HepG2 (cell line): ENCODE measurements around the gene GGA3.

Experiments
- EP300 ChIP-seq, 3 experiments: sonication (generic) in 1 of 3; formaldehyde crosslinking in 1 of 3; IDR thresholded peaks; 2 replicates each; pipeline versions ENCODE4 v1.5.1 to v1.6.1; 2011 to 2020; ENCODE audit warnings: low read depth in 2 of 3, low read length in 2 of 3, borderline replicate concordance in 1 of 3, improper control_type of control experiment in 1 of 3, mild to moderate bottlenecking in 1 of 3, missing genetic modification reagents in 1 of 3, moderate library complexity in 1 of 3
- HMGXB4 ChIP-seq, 2 experiments: sonication (generic) in 1 of 2; formaldehyde crosslinking in 1 of 2; IDR thresholded peaks; 2 replicates each; pipeline versions ENCODE4 v1.4.0 to v1.6.1; 2018 to 2020; ENCODE audit warnings: missing genetic modification reagents in 2 of 2, borderline replicate concordance in 1 of 2, low read depth in 1 of 2, mild to moderate bottlenecking in 1 of 2, missing biosample characterization in 1 of 2
- JUN ChIP-seq: sonication (generic); formaldehyde crosslinking; IDR thresholded peaks from 2 replicates; pipeline ENCODE4 v1.4.0; 2020; ENCODE audit warnings: mild to moderate bottlenecking, missing genetic modification reagents
- ZNF737 ChIP-seq: sonication (generic); formaldehyde crosslinking; IDR thresholded peaks from 2 replicates; pipeline ENCODE4 v1.5.0; 2020; ENCODE audit warnings: missing genetic modification reagents, mild to moderate bottlenecking, borderline replicate concordance
- TF ChIP-seq, protein P1 (sequence below): sonication (generic); formaldehyde crosslinking; IDR thresholded peaks from 2 replicates; pipeline ENCODE4 v1.5.0; 2020; ENCODE audit warnings: mild to moderate bottlenecking, missing genetic modification reagents, moderate library complexity
- TF ChIP-seq, protein P2 (sequence below): IDR thresholded peaks from 2 replicates; pipeline ENCODE4 v1.6.1; 2012; ENCODE audit warnings: inconsistent platforms
- TF ChIP-seq, protein P3 (sequence below): sonication (generic); formaldehyde crosslinking; IDR thresholded peaks from 2 replicates; pipeline ENCODE4 v1.5.0; 2020; ENCODE audit warnings: mild to moderate bottlenecking, missing genetic modification reagents

- TF ChIP-seq, protein P1, sequence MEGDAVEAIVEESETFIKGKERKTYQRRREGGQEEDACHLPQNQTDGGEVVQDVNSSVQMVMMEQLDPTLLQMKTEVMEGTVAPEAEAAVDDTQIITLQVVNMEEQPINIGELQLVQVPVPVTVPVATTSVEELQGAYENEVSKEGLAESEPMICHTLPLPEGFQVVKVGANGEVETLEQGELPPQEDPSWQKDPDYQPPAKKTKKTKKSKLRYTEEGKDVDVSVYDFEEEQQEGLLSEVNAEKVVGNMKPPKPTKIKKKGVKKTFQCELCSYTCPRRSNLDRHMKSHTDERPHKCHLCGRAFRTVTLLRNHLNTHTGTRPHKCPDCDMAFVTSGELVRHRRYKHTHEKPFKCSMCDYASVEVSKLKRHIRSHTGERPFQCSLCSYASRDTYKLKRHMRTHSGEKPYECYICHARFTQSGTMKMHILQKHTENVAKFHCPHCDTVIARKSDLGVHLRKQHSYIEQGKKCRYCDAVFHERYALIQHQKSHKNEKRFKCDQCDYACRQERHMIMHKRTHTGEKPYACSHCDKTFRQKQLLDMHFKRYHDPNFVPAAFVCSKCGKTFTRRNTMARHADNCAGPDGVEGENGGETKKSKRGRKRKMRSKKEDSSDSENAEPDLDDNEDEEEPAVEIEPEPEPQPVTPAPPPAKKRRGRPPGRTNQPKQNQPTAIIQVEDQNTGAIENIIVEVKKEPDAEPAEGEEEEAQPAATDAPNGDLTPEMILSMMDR (CRISPR knock-in tag) = no peak
- TF ChIP-seq, protein P2, sequence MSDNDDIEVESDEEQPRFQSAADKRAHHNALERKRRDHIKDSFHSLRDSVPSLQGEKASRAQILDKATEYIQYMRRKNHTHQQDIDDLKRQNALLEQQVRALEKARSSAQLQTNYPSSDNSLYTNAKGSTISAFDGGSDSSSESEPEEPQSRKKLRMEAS = no peak
- TF ChIP-seq JUN (CRISPR knock-in tag) (no peak), ZNF737 (CRISPR knock-in tag) (no peak), HMGXB4 (CRISPR knock-in tag; IDR thresholded peaks at IDR 0.05; ENCODE audit: borderline replicate concordance in 1 of 2, low read depth in 1 of 2) (no peak), EP300 (IDR thresholded peaks at IDR 0.05; ENCODE audit: low read depth in 2 of 2, low read length in 2 of 2) (no peak), EP300 (CRISPR knock-in tag; IDR thresholded peaks at IDR 0.05; ENCODE audit: borderline replicate concordance) (no peak)
- TF ChIP-seq, protein P3, sequence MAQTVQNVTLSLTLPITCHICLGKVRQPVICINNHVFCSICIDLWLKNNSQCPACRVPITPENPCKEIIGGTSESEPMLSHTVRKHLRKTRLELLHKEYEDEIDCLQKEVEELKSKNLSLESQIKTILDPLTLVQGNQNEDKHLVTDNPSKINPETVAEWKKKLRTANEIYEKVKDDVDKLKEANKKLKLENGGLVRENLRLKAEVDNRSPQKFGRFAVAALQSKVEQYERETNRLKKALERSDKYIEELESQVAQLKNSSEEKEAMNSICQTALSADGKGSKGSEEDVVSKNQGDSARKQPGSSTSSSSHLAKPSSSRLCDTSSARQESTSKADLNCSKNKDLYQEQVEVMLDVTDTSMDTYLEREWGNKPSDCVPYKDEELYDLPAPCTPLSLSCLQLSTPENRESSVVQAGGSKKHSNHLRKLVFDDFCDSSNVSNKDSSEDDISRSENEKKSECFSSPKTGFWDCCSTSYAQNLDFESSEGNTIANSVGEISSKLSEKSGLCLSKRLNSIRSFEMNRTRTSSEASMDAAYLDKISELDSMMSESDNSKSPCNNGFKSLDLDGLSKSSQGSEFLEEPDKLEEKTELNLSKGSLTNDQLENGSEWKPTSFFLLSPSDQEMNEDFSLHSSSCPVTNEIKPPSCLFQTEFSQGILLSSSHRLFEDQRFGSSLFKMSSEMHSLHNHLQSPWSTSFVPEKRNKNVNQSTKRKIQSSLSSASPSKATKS = no peak
Measured at GRCh38 chr17:75246404-75246803, 15.0 kb downstream of the GGA3 start.
